HG03432 (cell line): ENCODE measurements around the gene AK6.
"Not testable (repeated sequence)": the region's sequence is repeated elsewhere in the genome, so short reads cannot be mapped to it uniquely, and the experiment has no call there.

ENCODE experiments used
- ATAC-seq: cut with Tn5 transposase; IDR thresholded peaks from one replicate; pipeline ENCODE4 v1.9.1; 2021; ENCODE audit warnings: mild to moderate bottlenecking, moderate library complexity; ENCODE audit not compliant: unreplicated experiment

The AK6 gene

GRCh38 chr5:69369340-69370121, at the start of gene AK6, which contains the start of the genes RAD17 and TAF9:
TSS of gene AK6 (minus strand) at chr5:69369520. CDS start at chr5:69369490, 30 bp downstream.
TSS of gene RAD17 (plus strand) at chr5:69369818. CDS start at chr5:69372209, 2,391 bp downstream.
TSS of gene TAF9 (minus strand) at chr5:69369520. CDS start at chr5:69365737, 3,783 bp downstream.
- peak; percentile 94 for ATAC-seq

- ATAC-seq = no peak
These were observed 49.2 kb upstream of the AK6 start for GRCh38 chr5:69418554-69418953.

- no peak for ATAC-seq
These were observed 47.4 kb upstream of the AK6 start for GRCh38 chr5:69416699-69417098.

GRCh38 chr5:69416180-69416579, 46.9 kb upstream of the AK6 start:
- no peak for ATAC-seq

- no peak for ATAC-seq
These were observed 46.3 kb upstream of the AK6 start for GRCh38 chr5:69415584-69415958.

- ATAC-seq = peak; percentile 81
These were observed 45.7 kb upstream of the AK6 start, which contains the start of gene MARVELD2 for GRCh38 chr5:69414885-69415583. TSS of gene MARVELD2 (plus strand) at chr5:69415116. CDS start at chr5:69419386, 4,270 bp downstream.

GRCh38 chr5:69404659-69405330, 35.5 kb upstream of the AK6 start:
- ATAC-seq = no peak

GRCh38 chr5:69378376-69378775, 9.1 kb upstream of the AK6 start:
- no peak for ATAC-seq

- peak; percentile 79 for ATAC-seq
These were observed 5.7 kb upstream of the AK6 start for GRCh38 chr5:69374911-69375446.

GRCh38 chr5:69372394-69372793, 3.1 kb upstream of the AK6 start:
- ATAC-seq = no peak

GRCh38 chr5:69370335-69370734, 1.0 kb upstream of the AK6 start:
- not testable (repeated sequence) for ATAC-seq

GRCh38 chr5:69368458-69369339, 621 bp downstream of the AK6 start:
- ATAC-seq = peak; percentile 31

- ATAC-seq = no peak
These were observed 1.5 kb downstream of the AK6 start for GRCh38 chr5:69367697-69368279.

- no peak for ATAC-seq
These were observed 4.5 kb downstream of the AK6 start for GRCh38 chr5:69364850-69365249.

- no peak for ATAC-seq
These were observed 4.9 kb downstream of the AK6 start for GRCh38 chr5:69364414-69364813.

- ATAC-seq = no peak
These were observed 8.9 kb downstream of the AK6 start for GRCh38 chr5:69360442-69360841.

GRCh38 chr5:69359699-69360098, 9.6 kb downstream of the AK6 start:
- no peak for ATAC-seq

- ATAC-seq = no peak
These were observed 18.7 kb downstream of the AK6 start for GRCh38 chr5:69350664-69351063.

GRCh38 chr5:69343083-69343482, 26.2 kb downstream of the AK6 start:
- ATAC-seq = no peak
